Measurements from ENCODE around the gene NHLH1. TPM values are rescaled to one million over a fixed set of nuclear protein-coding genes. Genes with fewer than 3 reads are reported as not detected.
A peak's percentile ranks its signal among the peaks of the same experiment; 100 is the strongest.

NHLH1 gene
- total RNA-seq, 1 experiment from 2014 or later: 0.26 TPM

DNA sequence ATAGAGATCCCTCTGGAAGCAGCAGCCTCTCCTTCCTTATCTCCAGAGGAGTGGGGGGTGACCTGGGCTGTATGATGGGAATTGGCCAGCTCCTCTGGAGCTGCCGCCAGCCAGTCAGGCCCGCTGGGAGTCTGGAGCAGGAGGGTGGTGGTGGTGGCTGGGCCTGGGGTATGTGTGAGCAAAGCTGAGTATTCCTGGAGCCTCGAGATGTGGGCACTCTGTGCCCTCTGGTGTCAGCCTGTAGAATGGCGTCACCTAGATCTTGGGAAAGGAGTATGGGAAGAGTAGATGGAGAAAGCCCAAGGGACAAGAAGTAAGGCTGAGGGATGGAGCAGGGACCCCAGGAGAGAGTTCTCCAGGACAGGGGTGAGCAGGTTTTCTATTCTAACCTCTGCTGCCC lies 49.5 kb downstream of the NHLH1 start:
- Histone ChIP-seq H3K4me1 (replicated peaks; ENCODE audit: insufficient read depth) (no peaks in the 10 kb centered on the region), H3K4me2 (no peak overlapping the region), H4K20me1 (ENCODE audit: insufficient read depth) (no peaks in the 10 kb centered on the region), H3K9me3 (ENCODE audit: insufficient read depth, low read depth) (no peaks in the 10 kb centered on the region), H3K27ac (no peak overlapping the region), H3K4me3 (no peak overlapping the region), H3K79me2 (ENCODE audit: low read depth) (no peaks in the 10 kb centered on the region), H3K27me3 (ENCODE audit: insufficient read depth, low read depth) (0 out of 2 replicates have a peak, but pooled peaks cover 5% of the 10 kb centered on the region), H3F3A (ENCODE audit: insufficient read depth, low read depth) (no peaks in the 10 kb centered on the region), H3K36me3 (ENCODE audit: low read depth) (no peaks in the 10 kb centered on the region), H3K9me2 (ENCODE audit: insufficient read depth) (no peaks in the 10 kb centered on the region), H2AFZ (no peak overlapping the region)
- TF ChIP-seq CTCF (conservative IDR thresholded peaks at IDR 0.05): peak; percentile 65
- no peak for TF ChIP-seq EZH2 (IDR thresholded peaks at IDR 0.05; ENCODE audit: low read depth)
- intact Hi-C loops (cut with micrococcal nuclease; ENCODE audit: unreplicated experiment): loop anchor here (1.0 kb wide), 5 partner anchors 40 to 315 kb away; no protein-coding TSS in a partner anchor
- CTCF ChIA-PET: interaction anchor here (1.0 to 1.7 kb wide), 3 partner anchors 9 to 62 kb away, joined by 3 to 7 read pairs (median 5); no protein-coding TSS in a partner anchor
- DNase-seq: peak in 1 of 2 experiments; percentile 57
- POLR2A ChIA-PET (ENCODE audit: unreplicated experiment): no interaction called here
- BruUV-seq (replicated peaks): no TSS peak

DNA sequence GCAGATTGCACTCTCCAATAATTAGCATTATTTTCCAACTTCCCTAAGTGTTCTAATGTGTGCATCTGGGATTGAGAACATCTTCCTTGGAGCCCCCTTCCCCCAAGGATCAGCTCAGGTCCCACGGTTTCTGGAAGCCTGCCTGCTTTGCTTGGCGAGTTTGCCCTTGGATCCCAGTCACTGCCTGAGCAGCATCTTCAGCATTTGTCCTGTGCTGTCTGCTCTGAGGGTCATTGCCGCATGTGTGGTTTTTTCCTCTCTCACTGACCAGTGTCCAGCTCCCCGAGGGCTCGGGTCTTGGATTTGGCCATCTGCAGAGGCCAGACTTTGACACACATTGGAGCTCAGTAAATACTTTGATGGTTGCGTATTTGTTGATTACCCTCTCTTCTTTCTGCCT lies 51.6 kb downstream of the NHLH1 start:
- TF ChIP-seq EZH2 (IDR thresholded peaks at IDR 0.05; ENCODE audit: low read depth) (no peak), CTCF (conservative IDR thresholded peaks at IDR 0.05) (no peak)
- BruUV-seq (replicated peaks): no TSS peak
- no peaks in the 10 kb centered on the region for H3K27me3 ChIP-seq (ENCODE audit: insufficient read depth, low read depth)
- no peak for DNase-seq
- intact Hi-C loops (cut with micrococcal nuclease; ENCODE audit: unreplicated experiment): no loop called here
- no peaks in the 10 kb centered on the region for H3K9me3 ChIP-seq (ENCODE audit: insufficient read depth, low read depth)
- no peaks in the 10 kb centered on the region for H4K20me1 ChIP-seq (ENCODE audit: insufficient read depth)
- no peak overlapping the region for H3K4me3 ChIP-seq
- no peaks in the 10 kb centered on the region for H3K4me1 ChIP-seq (replicated peaks; ENCODE audit: insufficient read depth)
- no peaks in the 10 kb centered on the region for H3K36me3 ChIP-seq (ENCODE audit: low read depth)
- H3F3A ChIP-seq (ENCODE audit: insufficient read depth, low read depth): no peaks in the 10 kb centered on the region
- H3K79me2 ChIP-seq (ENCODE audit: low read depth): no peaks in the 10 kb centered on the region
- ChIA-PET POLR2A (ENCODE audit: unreplicated experiment) (no interaction called here), CTCF (no interaction called here)
- H3K4me2 ChIP-seq: no peak overlapping the region
- H3K27ac ChIP-seq: no peak overlapping the region
- H3K9me2 ChIP-seq (ENCODE audit: insufficient read depth): no peaks in the 10 kb centered on the region
- no peak overlapping the region for H2AFZ ChIP-seq

DNA sequence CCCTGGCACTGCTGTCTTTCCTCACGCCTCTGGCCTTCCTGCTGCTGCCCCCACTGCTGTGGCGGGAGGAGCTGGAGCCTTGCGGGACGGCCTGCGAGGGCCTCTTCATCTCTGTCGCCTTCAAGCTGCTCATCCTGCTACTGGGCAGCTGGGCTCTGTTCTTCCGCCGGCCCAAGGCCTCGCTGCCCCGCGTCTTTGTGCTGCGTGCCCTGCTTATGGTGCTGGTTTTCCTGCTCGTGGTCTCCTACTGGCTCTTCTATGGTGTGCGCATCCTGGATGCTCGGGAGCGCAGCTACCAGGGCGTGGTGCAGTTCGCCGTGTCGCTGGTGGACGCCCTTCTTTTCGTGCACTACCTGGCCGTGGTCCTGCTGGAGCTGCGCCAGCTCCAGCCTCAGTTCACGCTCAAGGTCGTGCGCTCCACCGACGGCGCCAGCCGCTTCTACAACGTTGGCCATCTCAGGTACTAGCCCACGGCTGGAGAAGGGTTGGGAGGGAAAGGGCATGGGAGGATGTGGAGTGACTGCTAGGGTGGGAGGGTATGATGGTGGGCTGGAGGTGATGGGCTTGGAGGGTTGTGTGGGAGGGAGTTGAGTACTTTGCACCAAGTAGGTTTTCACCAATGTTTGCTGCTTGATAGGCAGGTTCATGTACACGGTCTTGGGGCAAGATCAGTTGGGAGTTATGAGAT lies 52.4 kb downstream of the NHLH1 start:
- Histone ChIP-seq H3K9me2 (ENCODE audit: insufficient read depth) (no peaks in the 10 kb centered on the region), H2AFZ (no peak overlapping the region), H4K20me1 (ENCODE audit: insufficient read depth) (no peaks in the 10 kb centered on the region), H3F3A (ENCODE audit: insufficient read depth, low read depth) (no peaks in the 10 kb centered on the region), H3K79me2 (ENCODE audit: low read depth) (no peaks in the 10 kb centered on the region), H3K27ac (no peak overlapping the region), H3K4me2 (no peak overlapping the region), H3K27me3 (ENCODE audit: insufficient read depth, low read depth) (no peaks in the 10 kb centered on the region), H3K36me3 (ENCODE audit: low read depth) (no peaks in the 10 kb centered on the region), H3K4me1 (replicated peaks; ENCODE audit: insufficient read depth) (no peaks in the 10 kb centered on the region), H3K4me3 (no peak overlapping the region), H3K9me3 (ENCODE audit: insufficient read depth, low read depth) (no peaks in the 10 kb centered on the region)
- DNase-seq: no peak
- intact Hi-C loops (cut with micrococcal nuclease; ENCODE audit: unreplicated experiment): no loop called here
- POLR2A ChIA-PET (ENCODE audit: unreplicated experiment): no interaction called here
- CTCF ChIA-PET: interaction anchor here (1.0 kb wide), 1 partner anchor 12 kb away, joined by 4 read pairs; no protein-coding TSS in a partner anchor
- TF ChIP-seq CTCF (conservative IDR thresholded peaks at IDR 0.05) (no peak), EZH2 (IDR thresholded peaks at IDR 0.05; ENCODE audit: low read depth) (no peak)
- BruUV-seq (replicated peaks): no TSS peak

Measured in PC-9 (cell line).